ENCODE results near the gene CDCA4.

CDCA4 gene

DNA sequence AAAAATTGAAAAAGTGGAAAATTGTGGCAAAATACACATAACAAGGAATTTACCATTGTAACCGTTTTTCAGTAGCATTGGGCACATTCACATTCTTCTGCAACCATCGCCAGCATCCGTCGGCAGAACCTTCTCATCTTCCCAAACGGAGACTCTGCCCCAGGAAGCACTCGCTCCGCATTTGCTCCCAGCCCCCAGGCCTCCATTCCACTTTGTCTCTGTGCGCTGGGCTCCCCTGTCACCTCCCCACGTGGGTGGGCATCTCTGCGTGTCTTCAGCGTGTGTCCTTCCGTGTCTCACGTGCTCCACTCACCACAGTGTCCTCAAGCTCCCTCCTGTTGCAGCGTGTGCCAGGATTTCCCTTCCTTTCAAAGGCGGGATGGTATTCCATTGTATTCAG lies 34.5 kb upstream of the CDCA4 start:
- DNase-seq (ENCODE audit: low read depth) = no peak
- no peak overlapping the region for H3K4me3 ChIP-seq (ENCODE audit: low read depth, low read length)
- TF ChIP-seq MYC (IDR thresholded peaks at IDR 0.05; ENCODE audit: low read depth, low read length) (no peak), POLR2A (IDR thresholded peaks at IDR 0.05; ENCODE audit: extremely low read depth, insufficient read length) (no peak)

GRCh38 chr14:105053996-105054395 lies 33.1 kb upstream of the CDCA4 start:
- TF ChIP-seq POLR2A (IDR thresholded peaks at IDR 0.05; ENCODE audit: extremely low read depth, insufficient read length) (no peak), MYC (IDR thresholded peaks at IDR 0.05; ENCODE audit: low read depth, low read length) (no peak)
- TF ChIP-seq, protein P1, sequence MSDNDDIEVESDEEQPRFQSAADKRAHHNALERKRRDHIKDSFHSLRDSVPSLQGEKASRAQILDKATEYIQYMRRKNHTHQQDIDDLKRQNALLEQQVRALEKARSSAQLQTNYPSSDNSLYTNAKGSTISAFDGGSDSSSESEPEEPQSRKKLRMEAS (IDR thresholded peaks at IDR 0.05; ENCODE audit: low read depth, low read length) = no peak
- no peak for DNase-seq (ENCODE audit: low read depth)
- H3K4me3 ChIP-seq (ENCODE audit: low read depth, low read length) = no peak overlapping the region

DNA sequence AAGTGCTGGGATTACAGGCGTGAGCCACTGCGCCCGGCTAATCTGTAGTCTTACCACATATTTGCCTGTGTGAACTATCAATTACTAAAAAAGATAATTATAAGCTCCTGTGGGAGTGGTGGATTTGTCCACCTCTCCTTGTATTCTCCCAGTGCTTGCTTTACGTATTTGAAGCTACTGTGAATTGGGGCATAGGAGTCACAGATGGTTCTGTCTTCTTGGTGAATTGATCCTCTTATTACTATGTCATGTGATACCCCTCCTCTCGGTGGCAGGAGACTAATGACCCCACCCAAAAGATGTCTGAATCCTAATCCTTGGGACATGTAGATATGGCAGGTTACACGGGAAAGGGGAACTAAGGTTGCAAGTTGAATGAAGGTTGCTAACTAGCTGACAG lies 32.5 kb upstream of the CDCA4 start:
- no peak for DNase-seq (ENCODE audit: low read depth)
- no peak overlapping the region for H3K4me3 ChIP-seq (ENCODE audit: low read depth, low read length)
- TF ChIP-seq, protein P1 (IDR thresholded peaks at IDR 0.05; ENCODE audit: low read depth, low read length) = no peak
- TF ChIP-seq MYC (IDR thresholded peaks at IDR 0.05; ENCODE audit: low read depth, low read length) (no peak), POLR2A (IDR thresholded peaks at IDR 0.05; ENCODE audit: extremely low read depth, insufficient read length) (no peak)
- TF ChIP-seq, protein P2, sequence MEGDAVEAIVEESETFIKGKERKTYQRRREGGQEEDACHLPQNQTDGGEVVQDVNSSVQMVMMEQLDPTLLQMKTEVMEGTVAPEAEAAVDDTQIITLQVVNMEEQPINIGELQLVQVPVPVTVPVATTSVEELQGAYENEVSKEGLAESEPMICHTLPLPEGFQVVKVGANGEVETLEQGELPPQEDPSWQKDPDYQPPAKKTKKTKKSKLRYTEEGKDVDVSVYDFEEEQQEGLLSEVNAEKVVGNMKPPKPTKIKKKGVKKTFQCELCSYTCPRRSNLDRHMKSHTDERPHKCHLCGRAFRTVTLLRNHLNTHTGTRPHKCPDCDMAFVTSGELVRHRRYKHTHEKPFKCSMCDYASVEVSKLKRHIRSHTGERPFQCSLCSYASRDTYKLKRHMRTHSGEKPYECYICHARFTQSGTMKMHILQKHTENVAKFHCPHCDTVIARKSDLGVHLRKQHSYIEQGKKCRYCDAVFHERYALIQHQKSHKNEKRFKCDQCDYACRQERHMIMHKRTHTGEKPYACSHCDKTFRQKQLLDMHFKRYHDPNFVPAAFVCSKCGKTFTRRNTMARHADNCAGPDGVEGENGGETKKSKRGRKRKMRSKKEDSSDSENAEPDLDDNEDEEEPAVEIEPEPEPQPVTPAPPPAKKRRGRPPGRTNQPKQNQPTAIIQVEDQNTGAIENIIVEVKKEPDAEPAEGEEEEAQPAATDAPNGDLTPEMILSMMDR (IDR thresholded peaks at IDR 0.05; ENCODE audit: low read depth, low read length) = no peak

- no peak for DNase-seq (ENCODE audit: low read depth)
- H3K4me3 ChIP-seq (ENCODE audit: low read depth, low read length) = no peak overlapping the region
- TF ChIP-seq, protein P1 (IDR thresholded peaks at IDR 0.05; ENCODE audit: low read depth, low read length) = no peak
- TF ChIP-seq POLR2A (IDR thresholded peaks at IDR 0.05; ENCODE audit: extremely low read depth, insufficient read length) = no peak
- TF ChIP-seq, protein P2 (IDR thresholded peaks at IDR 0.05; ENCODE audit: low read depth, low read length) = no peak
- TF ChIP-seq MYC (IDR thresholded peaks at IDR 0.05; ENCODE audit: low read depth, low read length) = no peak
These were observed 31.2 kb upstream of the CDCA4 start for GRCh38 chr14:105052110-105052458.

GRCh38 chr14:105051182-105052109 lies 30.6 kb upstream of the CDCA4 start:
- no peak for DNase-seq (ENCODE audit: low read depth)
- no peak overlapping the region for H3K4me3 ChIP-seq (ENCODE audit: low read depth, low read length)
- TF ChIP-seq POLR2A (IDR thresholded peaks at IDR 0.05; ENCODE audit: extremely low read depth, insufficient read length) = no peak
- TF ChIP-seq, protein P2 (IDR thresholded peaks at IDR 0.05; ENCODE audit: low read depth, low read length) = no peak
- TF ChIP-seq MYC (IDR thresholded peaks at IDR 0.05; ENCODE audit: low read depth, low read length) = no peak
- TF ChIP-seq, protein P1 (IDR thresholded peaks at IDR 0.05; ENCODE audit: low read depth, low read length) = no peak

GRCh38 chr14:105050551-105050897 lies 29.6 kb upstream of the CDCA4 start:
- TF ChIP-seq, protein P1 (IDR thresholded peaks at IDR 0.05; ENCODE audit: low read depth, low read length) = no peak
- TF ChIP-seq, protein P2 (IDR thresholded peaks at IDR 0.05; ENCODE audit: low read depth, low read length) = no peak
- TF ChIP-seq MYC (IDR thresholded peaks at IDR 0.05; ENCODE audit: low read depth, low read length) (no peak), POLR2A (IDR thresholded peaks at IDR 0.05; ENCODE audit: extremely low read depth, insufficient read length) (no peak)
- DNase-seq (ENCODE audit: low read depth) = no peak
- no peak overlapping the region for H3K4me3 ChIP-seq (ENCODE audit: low read depth, low read length)

All from NB4 (cell line).